ENCODE results near the gene FOLR1. TPM values are rescaled to one million over a fixed set of nuclear protein-coding genes. Genes with fewer than 3 reads are reported as not detected.

The FOLR1 gene
- total and polyA plus RNA-seq, 2 of the 4 experiments (the other 2 are of a cell fraction) = 0.24 TPM; not detected in 1

DNA sequence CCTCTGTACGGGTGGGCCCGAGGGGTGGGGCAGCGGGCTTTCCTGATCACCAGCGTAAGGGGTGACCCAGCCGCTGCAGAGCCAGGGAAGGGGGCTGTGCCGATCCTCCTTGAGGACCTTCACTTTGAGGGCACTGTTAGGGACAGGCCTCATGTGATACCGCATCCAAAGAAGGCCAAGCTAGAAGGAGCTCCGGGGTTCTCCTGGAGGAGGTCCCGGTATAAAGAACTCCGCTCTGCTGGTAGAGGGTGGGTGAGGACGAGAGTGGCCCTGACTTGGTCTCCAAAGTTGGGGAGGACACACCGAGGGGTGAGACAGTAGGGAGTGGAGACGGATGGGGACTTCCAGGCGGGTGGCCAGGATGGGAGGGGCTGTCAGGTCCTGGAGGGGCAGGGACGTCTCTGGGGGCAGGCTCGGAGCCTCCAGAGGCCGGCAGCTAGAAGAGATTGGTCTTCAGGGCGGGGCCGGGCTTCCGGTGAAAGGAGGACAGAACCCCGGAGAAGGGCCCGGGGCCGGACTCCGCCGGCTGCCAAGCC lies 47.4 kb downstream of the FOLR1 start (continued):
- TF ChIP-seq MAFK (IDR thresholded peaks at IDR 0.05; ENCODE audit: low read depth, low read length) (no peak), USF2 (IDR thresholded peaks at IDR 0.05; ENCODE audit: low read depth, low read length) (no peak), MAZ (IDR thresholded peaks at IDR 0.05; ENCODE audit: borderline replicate concordance, low read depth, low read length) (no peak), POLR2A (IDR thresholded peaks at IDR 0.05; ENCODE audit: low read depth, low read length) (no peak), RAD21 (IDR thresholded peaks at IDR 0.05; ENCODE audit: low read length) (no peak)

Data from IMR-90 (cell line).